NCI-H524 treated with DMSO at 0.1 percent for 48 hours (cell line): ENCODE data around the gene EME1.
"Not testable (repeated sequence)": the region's sequence is repeated elsewhere in the genome, so short reads cannot be mapped to it uniquely, and the experiment has no call there.

Experiments
- DNase-seq: peaks from one replicate; lab custom pipeline; 2025; lab: John Stamatoyannopoulos, UW

EME1 gene

DNA sequence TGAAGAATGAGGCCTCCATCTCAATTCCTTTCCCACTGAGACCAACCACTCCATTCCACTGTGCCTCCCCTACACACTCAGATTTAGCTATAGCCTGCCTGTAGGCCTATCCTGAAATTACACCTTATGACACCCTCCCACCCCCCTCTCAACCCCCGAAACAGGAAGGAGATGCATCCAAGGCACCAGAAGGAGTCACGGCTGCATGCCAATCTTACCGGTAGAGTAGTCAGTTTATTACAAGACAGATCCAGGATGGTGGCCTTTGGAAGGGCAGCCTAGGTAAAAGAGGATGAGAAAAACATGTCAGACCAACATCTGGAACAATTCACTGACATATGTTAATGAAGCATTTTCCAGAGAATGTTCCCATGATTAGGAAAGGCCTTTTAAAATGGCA lies 21.7 kb downstream of the EME1 start:
- no peak for DNase-seq

- DNase-seq = no peak
Measured at GRCh38 chr17:50396261-50397110, 23.5 kb downstream of the EME1 start.

GRCh38 chr17:50397111-50397918 lies 24.3 kb downstream of the EME1 start, which contains the start of gene LRRC59:
Gene LRRC59 (minus strand): TSS chr17:50397523. CDS start chr17:50397317, 206 bp downstream.
- peak; percentile 2 for DNase-seq

GRCh38 chr17:50397919-50398285 lies 24.9 kb downstream of the EME1 start:
- no peak for DNase-seq

DNA sequence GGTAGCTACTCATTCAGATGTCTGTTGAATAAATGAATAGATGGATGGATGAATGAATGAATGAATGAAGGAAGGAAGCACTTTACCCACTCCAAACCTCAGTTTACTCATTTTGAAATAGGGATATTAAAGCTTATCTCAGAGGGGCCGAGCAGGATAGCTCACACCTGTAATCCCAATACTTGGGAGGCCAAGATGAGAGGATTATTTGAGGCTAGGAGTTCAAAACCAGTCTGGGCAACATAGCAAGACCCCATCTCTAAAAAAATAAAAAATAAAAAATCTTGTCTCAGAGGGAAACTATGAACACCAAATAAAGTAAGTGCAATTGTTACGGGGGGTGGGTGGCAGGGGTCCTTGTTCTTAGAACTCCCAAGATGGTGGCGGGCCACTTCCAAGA lies 25.6 kb downstream of the EME1 start:
- not testable (repeated sequence) for DNase-seq

DNA sequence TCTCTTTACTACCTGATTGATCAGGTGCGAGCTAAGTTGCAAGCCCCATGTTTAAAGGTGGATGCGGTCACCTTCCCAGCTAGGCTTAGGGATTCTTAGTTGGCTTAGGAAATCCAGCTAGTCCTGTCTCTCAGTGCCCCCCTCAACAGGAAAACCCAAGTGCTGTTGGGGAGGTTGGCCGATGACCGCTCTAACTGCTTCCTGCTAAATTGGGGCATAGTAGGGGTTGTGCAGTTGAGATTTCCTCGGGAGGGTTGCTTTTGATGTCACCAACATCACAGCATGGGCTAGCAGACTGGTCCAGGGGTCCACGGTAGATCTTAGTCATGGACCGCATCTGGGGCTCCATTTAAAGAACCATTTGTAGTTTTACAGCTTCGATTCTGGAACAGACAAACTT lies 26.6 kb downstream of the EME1 start:
- DNase-seq = not testable (repeated sequence)

DNA sequence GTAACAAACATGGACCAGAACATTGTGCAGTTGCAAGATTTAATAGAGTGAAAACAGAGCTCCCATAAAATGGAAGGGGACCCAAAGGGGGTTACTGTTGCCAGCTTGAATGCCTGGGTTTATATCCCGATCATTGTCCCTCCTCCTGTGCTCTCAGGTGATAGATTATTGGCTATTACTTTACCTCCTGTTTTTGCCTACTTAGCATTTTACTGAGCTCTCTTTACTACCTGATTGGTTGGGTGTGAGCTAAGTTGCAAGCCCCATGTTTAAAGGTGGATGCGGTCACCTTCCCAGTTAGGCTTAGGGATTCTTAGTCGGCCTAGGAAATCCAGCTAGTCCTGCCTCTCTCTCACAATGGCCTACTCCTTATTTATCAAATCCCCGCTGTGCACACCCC lies 32.3 kb downstream of the EME1 start:
- not testable (repeated sequence) for DNase-seq

DNA sequence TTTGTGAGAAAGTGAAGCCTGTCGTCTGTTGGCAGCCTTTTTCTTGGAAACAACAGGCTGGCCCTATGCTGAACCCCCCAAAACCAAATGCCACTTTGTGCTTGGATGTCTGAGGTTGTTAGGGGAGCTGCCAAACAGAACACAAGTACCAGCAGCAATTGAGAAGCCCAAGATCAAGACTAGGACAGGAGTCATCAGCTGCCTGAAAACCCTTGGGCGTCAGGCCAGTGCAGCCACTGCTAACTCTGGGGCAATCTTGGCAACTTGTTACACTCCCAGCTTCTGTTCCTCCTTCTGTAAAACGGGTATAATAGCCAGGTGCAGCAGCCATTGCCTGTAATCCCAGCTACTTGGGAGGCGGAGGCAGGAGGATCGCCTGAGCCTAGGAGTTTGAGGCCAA lies 33.5 kb downstream of the EME1 start:
- DNase-seq = no peak

DNA sequence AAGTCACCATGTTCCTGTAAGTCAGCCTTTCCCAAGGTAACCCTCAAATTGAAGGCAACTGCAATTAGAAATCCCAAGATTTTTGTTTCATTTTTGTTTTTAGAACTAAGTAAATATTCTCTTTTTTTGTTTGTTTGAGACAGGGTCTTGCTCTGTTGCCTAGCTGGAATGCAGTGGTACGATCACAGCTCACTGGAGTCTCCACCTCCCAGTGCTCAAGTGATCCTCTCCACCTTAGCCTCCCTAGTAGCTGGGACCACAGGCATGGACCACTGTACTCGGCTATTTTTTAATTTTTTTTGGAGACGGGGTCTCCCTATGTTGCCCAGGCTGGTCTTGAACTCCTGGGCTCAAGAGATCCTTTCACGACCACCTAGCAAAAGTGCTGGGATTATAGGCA lies 34.9 kb downstream of the EME1 start:
- DNase-seq = no peak

- DNase-seq = no peak
Measured at GRCh38 chr17:50412188-50412732, 39.2 kb downstream of the EME1 start.

- no peak for DNase-seq
Measured at GRCh38 chr17:50414808-50415207, 41.8 kb downstream of the EME1 start.

- not testable (repeated sequence) for DNase-seq
Measured at GRCh38 chr17:50419577-50419976, 46.5 kb downstream of the EME1 start.

GRCh38 chr17:50420419-50421112 lies 47.5 kb downstream of the EME1 start:
- no peak for DNase-seq

GRCh38 chr17:50421308-50422051 lies 48.5 kb downstream of the EME1 start:
- DNase-seq = no peak

GRCh38 chr17:50422738-50423137 lies 49.7 kb downstream of the EME1 start:
- no peak for DNase-seq

GRCh38 chr17:50423553-50424159 lies 50.6 kb downstream of the EME1 start:
- DNase-seq = no peak

DNA sequence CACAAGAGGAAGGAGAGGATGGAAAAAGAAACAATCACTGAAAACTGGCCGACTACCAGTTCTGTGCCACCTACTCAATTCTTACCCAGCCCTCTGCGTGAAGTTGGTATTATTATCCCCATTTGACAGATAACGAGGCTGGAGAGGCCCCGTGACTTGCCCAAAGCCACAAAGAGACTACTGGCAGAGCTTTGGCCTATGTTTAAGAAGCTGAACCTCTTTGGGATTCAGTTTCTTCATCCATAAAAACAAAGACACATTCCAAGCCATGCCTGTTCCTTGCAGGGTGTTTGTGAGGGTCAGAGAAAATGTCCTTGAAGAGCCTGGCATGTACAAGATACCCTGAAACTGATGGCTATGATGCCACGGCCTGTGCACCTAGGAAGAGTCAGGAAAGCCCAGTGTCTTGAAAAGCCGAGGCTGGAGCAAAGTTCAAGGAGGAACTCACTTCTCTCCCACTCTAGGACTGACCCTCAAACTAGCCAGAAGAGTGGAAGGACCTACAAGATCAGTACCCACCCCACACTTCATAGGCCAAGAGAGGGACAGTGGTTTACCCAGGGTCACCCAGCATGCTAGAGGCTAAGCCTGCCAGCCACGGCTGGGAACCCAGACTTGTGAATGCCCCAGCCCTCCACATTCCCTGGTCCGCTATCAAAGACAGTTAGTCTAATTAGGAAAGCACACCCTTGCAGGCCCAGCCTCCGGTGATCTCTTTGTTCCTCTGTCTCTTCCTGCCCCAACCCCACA lies 51.4 kb downstream of the EME1 start:
- no peak for DNase-seq

DNA sequence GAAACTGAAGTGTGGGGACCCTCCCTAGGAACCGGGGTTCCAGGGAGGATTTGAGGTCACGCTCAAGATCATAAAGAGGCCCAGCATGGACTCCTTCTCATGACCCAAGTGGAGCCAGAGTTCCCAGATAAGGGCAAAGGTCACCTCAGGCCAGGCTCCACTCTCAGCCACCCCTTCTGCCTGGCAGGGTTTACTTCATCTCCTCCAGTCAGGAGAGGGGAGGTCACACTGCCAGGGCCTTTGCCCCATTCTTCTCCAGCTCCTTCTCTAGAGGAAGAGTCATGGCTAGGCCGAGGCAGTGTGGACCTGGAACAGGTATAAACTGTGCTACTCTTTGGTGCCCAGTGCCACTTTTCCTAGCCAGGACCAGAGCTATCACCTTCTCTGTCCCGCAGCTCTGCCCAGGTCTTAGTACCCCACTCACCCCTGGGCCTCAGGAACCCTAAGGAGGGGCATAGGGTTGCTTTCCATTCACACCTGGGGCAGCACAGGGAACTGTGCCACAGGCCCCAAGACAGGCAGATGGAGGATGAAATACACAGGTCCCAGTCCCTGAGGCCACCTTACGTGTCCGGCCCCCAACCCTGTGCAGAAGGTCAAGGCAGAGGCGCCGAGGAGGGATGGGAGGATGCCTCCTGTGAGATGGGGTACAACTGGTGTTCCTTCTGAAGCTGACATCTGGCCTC lies 52.1 kb downstream of the EME1 start:
- no peak for DNase-seq

DNA sequence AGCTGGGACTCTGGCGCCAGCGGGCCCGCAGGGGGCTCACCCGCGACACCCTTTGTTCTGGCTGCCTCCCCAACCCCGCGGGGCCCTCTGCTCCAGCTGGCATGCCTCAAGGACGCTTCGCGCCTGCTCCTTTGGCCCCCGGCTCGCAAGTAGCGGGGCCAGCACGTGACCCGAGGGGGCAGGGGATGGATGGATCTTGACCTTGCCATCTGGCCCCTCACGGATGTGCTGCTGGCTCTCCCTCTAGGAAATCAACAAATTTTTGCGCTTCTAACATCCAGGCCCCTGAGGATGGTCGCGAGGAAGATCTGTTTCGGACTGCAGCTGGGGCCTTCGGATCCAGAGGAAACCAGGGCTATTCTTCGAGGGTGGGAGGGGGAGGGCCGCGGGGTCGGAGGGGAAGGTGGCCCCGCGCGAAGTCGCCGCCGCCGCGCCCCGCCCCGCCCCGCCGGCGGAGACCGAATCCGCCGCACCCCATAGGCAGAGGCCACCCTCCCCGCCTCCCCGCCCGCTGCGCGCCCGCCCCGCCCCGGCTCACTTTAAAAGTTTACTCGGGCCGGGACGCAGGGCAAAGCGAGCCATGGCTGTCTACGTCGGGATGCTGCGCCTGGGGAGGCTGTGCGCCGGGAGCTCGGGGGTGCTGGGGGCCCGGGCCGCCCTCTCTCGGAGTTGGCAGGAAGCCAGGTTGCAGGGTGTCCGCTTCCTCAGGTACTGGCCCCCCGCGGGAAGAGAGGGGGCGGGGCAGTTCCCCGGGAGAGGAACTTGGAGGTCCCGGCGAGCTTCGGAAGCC lies 52.8 kb downstream of the EME1 start, which contains the start of gene ACSF2:
Gene ACSF2 (plus strand): TSS at position 537 of the 790 bp plus-strand sequence. CDS start 44 bp downstream, at position 581.
- peak; percentile 37 for DNase-seq
